Measurements from ENCODE around the gene LY6G5B.

LY6G5B gene

GRCh38 chr6:31641370-31641769 lies 28.4 kb upstream of the LY6G5B start:
- no peak for DNase-seq

- no peak for DNase-seq
Observed at GRCh38 chr6:31642798-31643570, 26.8 kb upstream of the LY6G5B start.

- no peak for DNase-seq
Observed at GRCh38 chr6:31643818-31644454, 25.8 kb upstream of the LY6G5B start.

- DNase-seq: no peak
Observed at GRCh38 chr6:31645325-31645724, 24.5 kb upstream of the LY6G5B start.

GRCh38 chr6:31651602-31652191 lies 18.1 kb upstream of the LY6G5B start:
- DNase-seq: peak; percentile 92

- DNase-seq: peak; percentile 99
Observed at GRCh38 chr6:31652925-31653724, 16.7 kb upstream of the LY6G5B start.

GRCh38 chr6:31654574-31655348 lies 15.0 kb upstream of the LY6G5B start:
- no peak for DNase-seq

- no peak for DNase-seq
Observed at GRCh38 chr6:31655349-31656237, 14.2 kb upstream of the LY6G5B start, which contains the start of gene APOM. TSS of gene APOM (plus strand) at chr6:31655894. CDS start at chr6:31655967, 73 bp downstream.

- peak; percentile 80 for DNase-seq
Observed at GRCh38 chr6:31657406-31658157, 12.2 kb upstream of the LY6G5B start.

- DNase-seq: no peak
Observed at GRCh38 chr6:31658158-31658688, 11.6 kb upstream of the LY6G5B start.

- DNase-seq: no peak
Observed at GRCh38 chr6:31658983-31659648, 10.7 kb upstream of the LY6G5B start.

GRCh38 chr6:31659649-31660380 lies 10.0 kb upstream of the LY6G5B start:
- DNase-seq: no peak

- DNase-seq: peak; percentile 93
Observed at GRCh38 chr6:31660381-31661261, 9.2 kb upstream of the LY6G5B start, which contains the start of gene C6orf47. TSS of gene C6orf47 (minus strand) at chr6:31660778. CDS start at chr6:31659947, 831 bp downstream.

- DNase-seq: no peak
Observed at GRCh38 chr6:31661262-31662123, 8.3 kb upstream of the LY6G5B start.

GRCh38 chr6:31662124-31662723 lies 7.6 kb upstream of the LY6G5B start:
- DNase-seq: no peak

Measured in NCI-H82 (cell line).